SK-N-SH (cell line): ENCODE data around the gene SPINK1. TPM values are rescaled to one million over a fixed set of nuclear protein-coding genes. Genes with fewer than 3 reads are reported as not detected.

Experiments
- CTCF ChIA-PET: fragments of 300-600, 350-600 bp; formaldehyde crosslinking; extraction: SDS; loops from one replicate; lab custom pipeline; 2021; lab: Yijun Ruan, JAX
- POLR2A ChIA-PET: fragments of 350-600 bp; sonication (Branson Sonifier 250); formaldehyde crosslinking; extraction: SDS; loops from one replicate; lab custom pipeline; 2020; ENCODE audit warnings: antibody characterized with exemption, inconsistent platforms; lab: Yijun Ruan, JAX
- DNase-seq: peaks from one replicate; pipeline ENCODE4 v3.0.0; 2012
- H2AFZ ChIP-seq: fragments of 200-600 bp; sonication (generic); 2 replicates; pipeline ENCODE4 v1.8.1; 2016; ENCODE audit warnings: antibody characterized with exemption, mild to moderate bottlenecking, low read depth
- H3F3A ChIP-seq: fragments of 200-600 bp; sonication (generic); replicated peaks from 2 replicates; pipeline ENCODE3; 2016; ENCODE audit warnings: antibody characterized with exemption, mild to moderate bottlenecking; ENCODE audit not compliant: insufficient read depth
- H3K27ac ChIP-seq, 2 experiments: fragments of 200-500 bp in 1 of 2; fragments of 200-600 bp in 1 of 2; sonication (Bioruptor generic) in 1 of 2; sonication (generic), shearing (Covaris generic) in 1 of 2; 2 replicates each; pipeline versions ENCODE4 v1.5.1 to v1.6.1; 2014 to 2016; ENCODE audit warnings: low read depth in 2 of 2, inconsistent platforms in 1 of 2, low read length in 1 of 2, mild to moderate bottlenecking in 1 of 2, mixed read lengths in 1 of 2
- H3K27me3 ChIP-seq: fragments of 200-600 bp; sonication (generic), shearing (Covaris generic); 2 replicates; pipeline ENCODE4 v1.6.1; 2016; ENCODE audit warnings: mixed run types; ENCODE audit not compliant: insufficient read depth
- H3K36me3 ChIP-seq, 2 experiments: fragments of 200-500 bp in 1 of 2; fragments of 200-600 bp in 1 of 2; sonication (Bioruptor generic) in 1 of 2; sonication (generic) in 1 of 2; replicated peaks in 1 of 2; 2 replicates each; pipeline versions ENCODE3 to v1.5.1; 2014 to 2016; ENCODE audit warnings: low read length in 1 of 2, mild to moderate bottlenecking in 1 of 2; ENCODE audit not compliant: insufficient read depth in 2 of 2, control insufficient read depth in 1 of 2
- H3K4me1 ChIP-seq, 2 experiments: fragments of 200-500 bp in 1 of 2; fragments of 200-600 bp in 1 of 2; sonication (Bioruptor generic) in 1 of 2; sonication (generic), shearing (Covaris generic) in 1 of 2; 2 replicates each; pipeline versions ENCODE4 v1.5.1 to v1.6.1; 2014 to 2016; ENCODE audit warnings: low read depth in 1 of 2, low read length in 1 of 2, mixed run types in 1 of 2; ENCODE audit not compliant: insufficient read depth in 2 of 2, control insufficient read depth in 1 of 2
- H3K4me2 ChIP-seq: fragments of 200-600 bp; sonication (generic), shearing (Covaris generic); 2 replicates; pipeline ENCODE4 v1.6.1; 2017; ENCODE audit warnings: mixed run types
- H3K4me3 ChIP-seq, 2 experiments: fragments of 200-500 bp in 1 of 2; fragments of 200-600 bp in 1 of 2; sonication (Bioruptor generic) in 1 of 2; sonication (generic), shearing (Covaris generic) in 1 of 2; 2 replicates each; pipeline versions ENCODE4 v1.5.1 to v1.8.1; 2014 to 2016; ENCODE audit warnings: low read depth in 2 of 2, inconsistent platforms in 1 of 2, low read length in 1 of 2, mild to moderate bottlenecking in 1 of 2, mixed read lengths in 1 of 2, moderate library complexity in 1 of 2
- H3K79me2 ChIP-seq: fragments of 200-600 bp; sonication (generic); 2 replicates; pipeline ENCODE4 v1.8.1; 2017; ENCODE audit warnings: mild to moderate bottlenecking; ENCODE audit not compliant: insufficient read depth
- H3K9ac ChIP-seq: fragments of 200-600 bp; sonication (generic); 2 replicates; pipeline ENCODE4 v1.6.1; 2017; ENCODE audit warnings: mixed run types
- H3K9me2 ChIP-seq: fragments of 200-600 bp; sonication (generic); 2 replicates; pipeline ENCODE4 v1.6.1; 2017; ENCODE audit warnings: mixed run types
- H3K9me3 ChIP-seq: fragments of 200-600 bp; sonication (generic); 2 replicates; pipeline ENCODE4 v1.6.1; 2017; ENCODE audit warnings: mixed run types, mild to moderate bottlenecking, moderate library complexity
- H4K20me1 ChIP-seq: fragments of 200-600 bp; sonication (generic); 2 replicates; pipeline ENCODE4 v1.6.1; 2017; ENCODE audit warnings: mild to moderate bottlenecking, mixed run types; ENCODE audit not compliant: insufficient read depth
- CHD2 ChIP-seq: fragments of 150-350 bp; IDR thresholded peaks from 2 replicates; pipeline ENCODE4 v1.6.1; 2018; ENCODE audit warnings: low read length; ENCODE audit not compliant: partially characterized antibody
- EP300 ChIP-seq, 2 experiments: IDR thresholded peaks; 2 replicates each; pipeline versions ENCODE4 v1.4.0 to v1.6.1; 2012; ENCODE audit warnings: borderline replicate concordance in 1 of 2, low read depth in 1 of 2, low read length in 1 of 2
- FOSL2 ChIP-seq: IDR thresholded peaks from 2 replicates; pipeline ENCODE4 v1.4.0; 2012; ENCODE audit warnings: low read depth, mild to moderate bottlenecking, moderate library complexity, borderline replicate concordance
- FOXJ3 ChIP-seq: sonication (generic); formaldehyde crosslinking; IDR thresholded peaks from 2 replicates; pipeline ENCODE4 v1.5.1; 2020; ENCODE audit warnings: mild to moderate bottlenecking, missing genetic modification reagents
- GATA2 ChIP-seq: sonication (generic); formaldehyde crosslinking; IDR thresholded peaks from 2 replicates; pipeline ENCODE4 v1.5.0; 2020; ENCODE audit warnings: mild to moderate bottlenecking, missing genetic modification reagents
- MEF2A ChIP-seq: IDR thresholded peaks from 2 replicates; pipeline ENCODE4 v1.4.0; 2012; ENCODE audit warnings: low read depth, borderline replicate concordance
- RCOR1 ChIP-seq: fragments of 150-350 bp; IDR thresholded peaks from 2 replicates; pipeline ENCODE4 v1.6.1; 2017; ENCODE audit warnings: antibody characterized with exemption, low read length
- TEAD4 ChIP-seq: IDR thresholded peaks from 2 replicates; pipeline ENCODE4 v1.4.0; 2012; ENCODE audit warnings: mild to moderate bottlenecking, borderline replicate concordance; ENCODE audit not compliant: insufficient read depth
- WGBS: methylation state at CpG from one replicate; pipeline ENCODE4 v1.1.6; 2017; ENCODE audit warnings: low lambda C conversion rate; 5-methylcytosine and 5-hydroxymethylcytosine counted together
- polyA plus RNA-seq, 3 experiments: library from polyadenylated mRNA; depleted of rRNA; stranded (reverse); fragments of >200 nt; gene quantifications; 2 replicates each; pipeline ENCODE4 v1.2.3, GENCODE V29; 2012
- TF ChIP-seq, protein P1 (sequence below): IDR thresholded peaks from 2 replicates; pipeline ENCODE4 v1.4.0; 2012; ENCODE audit warnings: low read depth, borderline replicate concordance
- TF ChIP-seq, protein P2 (sequence below): IDR thresholded peaks from 2 replicates; pipeline ENCODE4 v1.4.0; 2012; ENCODE audit warnings: low read depth
- TF ChIP-seq, protein P3 (sequence below): fragments of 200-600 bp; sonication (generic); IDR thresholded peaks from 2 replicates; pipeline ENCODE4 v1.6.1; 2017; ENCODE audit warnings: antibody characterized with exemption, mild to moderate bottlenecking, moderate library complexity
- TF ChIP-seq, protein P4 (sequence below): fragments of 150-350 bp; IDR thresholded peaks from 2 replicates; pipeline ENCODE4 v1.6.1; 2017; ENCODE audit warnings: antibody characterized with exemption, low read length, low read depth, borderline replicate concordance

Gene SPINK1
- polyA plus RNA-seq, 1 of the 3 experiments (the other 2 are of a cell fraction) = not detected

DNA sequence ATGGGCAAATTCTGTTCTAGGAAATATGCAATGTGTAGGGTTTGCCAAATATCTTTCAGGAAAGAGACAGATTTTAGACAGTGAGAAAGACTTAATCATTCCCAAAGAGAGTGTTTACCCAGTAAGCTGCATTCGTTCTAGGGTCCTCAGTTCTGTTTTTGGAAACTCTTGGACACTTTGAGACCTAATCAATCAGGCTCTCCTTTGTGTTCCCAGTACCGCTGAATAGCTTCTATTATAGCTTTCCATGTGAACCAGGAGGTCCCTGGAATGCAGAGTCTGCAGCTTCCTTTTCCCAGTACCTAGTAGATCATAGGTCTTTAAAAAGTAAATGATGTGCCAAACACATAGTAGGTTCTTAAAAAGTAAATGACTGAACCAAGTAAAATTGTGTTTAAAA is 11.4 kb upstream of the SPINK1 start (continued):
- TF ChIP-seq, protein P1, sequence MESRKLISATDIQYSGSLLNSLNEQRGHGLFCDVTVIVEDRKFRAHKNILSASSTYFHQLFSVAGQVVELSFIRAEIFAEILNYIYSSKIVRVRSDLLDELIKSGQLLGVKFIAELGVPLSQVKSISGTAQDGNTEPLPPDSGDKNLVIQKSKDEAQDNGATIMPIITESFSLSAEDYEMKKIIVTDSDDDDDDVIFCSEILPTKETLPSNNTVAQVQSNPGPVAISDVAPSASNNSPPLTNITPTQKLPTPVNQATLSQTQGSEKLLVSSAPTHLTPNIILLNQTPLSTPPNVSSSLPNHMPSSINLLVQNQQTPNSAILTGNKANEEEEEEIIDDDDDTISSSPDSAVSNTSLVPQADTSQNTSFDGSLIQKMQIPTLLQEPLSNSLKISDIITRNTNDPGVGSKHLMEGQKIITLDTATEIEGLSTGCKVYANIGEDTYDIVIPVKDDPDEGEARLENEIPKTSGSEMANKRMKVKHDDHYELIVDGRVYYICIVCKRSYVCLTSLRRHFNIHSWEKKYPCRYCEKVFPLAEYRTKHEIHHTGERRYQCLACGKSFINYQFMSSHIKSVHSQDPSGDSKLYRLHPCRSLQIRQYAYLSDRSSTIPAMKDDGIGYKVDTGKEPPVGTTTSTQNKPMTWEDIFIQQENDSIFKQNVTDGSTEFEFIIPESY = no peak
- TF ChIP-seq MEF2A (no peak), FOXJ3 (CRISPR knock-in tag) (no peak), CHD2 (no peak), EP300 (IDR thresholded peaks at IDR 0.05; ENCODE audit: borderline replicate concordance in 1 of 2, low read depth in 1 of 2, low read length in 1 of 2) (no peak), RCOR1 (no peak), FOSL2 (no peak)
- TF ChIP-seq, protein P2, sequence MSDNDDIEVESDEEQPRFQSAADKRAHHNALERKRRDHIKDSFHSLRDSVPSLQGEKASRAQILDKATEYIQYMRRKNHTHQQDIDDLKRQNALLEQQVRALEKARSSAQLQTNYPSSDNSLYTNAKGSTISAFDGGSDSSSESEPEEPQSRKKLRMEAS = no peak
- TF ChIP-seq, protein P3, sequence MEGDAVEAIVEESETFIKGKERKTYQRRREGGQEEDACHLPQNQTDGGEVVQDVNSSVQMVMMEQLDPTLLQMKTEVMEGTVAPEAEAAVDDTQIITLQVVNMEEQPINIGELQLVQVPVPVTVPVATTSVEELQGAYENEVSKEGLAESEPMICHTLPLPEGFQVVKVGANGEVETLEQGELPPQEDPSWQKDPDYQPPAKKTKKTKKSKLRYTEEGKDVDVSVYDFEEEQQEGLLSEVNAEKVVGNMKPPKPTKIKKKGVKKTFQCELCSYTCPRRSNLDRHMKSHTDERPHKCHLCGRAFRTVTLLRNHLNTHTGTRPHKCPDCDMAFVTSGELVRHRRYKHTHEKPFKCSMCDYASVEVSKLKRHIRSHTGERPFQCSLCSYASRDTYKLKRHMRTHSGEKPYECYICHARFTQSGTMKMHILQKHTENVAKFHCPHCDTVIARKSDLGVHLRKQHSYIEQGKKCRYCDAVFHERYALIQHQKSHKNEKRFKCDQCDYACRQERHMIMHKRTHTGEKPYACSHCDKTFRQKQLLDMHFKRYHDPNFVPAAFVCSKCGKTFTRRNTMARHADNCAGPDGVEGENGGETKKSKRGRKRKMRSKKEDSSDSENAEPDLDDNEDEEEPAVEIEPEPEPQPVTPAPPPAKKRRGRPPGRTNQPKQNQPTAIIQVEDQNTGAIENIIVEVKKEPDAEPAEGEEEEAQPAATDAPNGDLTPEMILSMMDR = no peak
- TF ChIP-seq, protein P4, sequence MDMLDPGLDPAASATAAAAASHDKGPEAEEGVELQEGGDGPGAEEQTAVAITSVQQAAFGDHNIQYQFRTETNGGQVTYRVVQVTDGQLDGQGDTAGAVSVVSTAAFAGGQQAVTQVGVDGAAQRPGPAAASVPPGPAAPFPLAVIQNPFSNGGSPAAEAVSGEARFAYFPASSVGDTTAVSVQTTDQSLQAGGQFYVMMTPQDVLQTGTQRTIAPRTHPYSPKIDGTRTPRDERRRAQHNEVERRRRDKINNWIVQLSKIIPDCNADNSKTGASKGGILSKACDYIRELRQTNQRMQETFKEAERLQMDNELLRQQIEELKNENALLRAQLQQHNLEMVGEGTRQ = no peak

DNA sequence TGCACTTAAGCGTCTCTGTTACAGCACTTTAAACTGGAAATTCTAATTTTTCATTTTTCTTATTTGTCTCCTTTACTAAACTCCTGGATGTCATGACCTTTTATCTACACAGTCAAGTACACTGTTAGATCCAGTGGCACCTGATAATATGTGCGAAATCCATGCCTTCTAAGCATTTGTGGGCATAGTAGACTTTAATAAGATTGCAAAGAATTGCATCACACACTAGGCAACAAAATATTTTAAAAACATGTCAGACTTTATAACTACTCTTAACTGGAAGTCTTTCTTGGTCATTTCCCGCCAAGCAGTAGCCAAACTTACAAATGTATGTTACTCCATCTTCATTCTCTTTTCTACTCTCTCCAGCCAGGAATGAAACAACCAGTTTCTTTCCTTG is 5.0 kb upstream of the SPINK1 start:
- H3K9me3 ChIP-seq = no peaks in the 10 kb centered on the region
- H3K4me1 ChIP-seq = no peaks in the 10 kb centered on the region; a peak in 1 of 4 replicates
- ChIA-PET CTCF (interaction anchor here (4.0 kb wide), 1 partner anchor 14 kb away, joined by 17 read pairs; no protein-coding TSS in a partner anchor), POLR2A (no interaction called here)
- no peaks in the 10 kb centered on the region for H3K9me2 ChIP-seq
- H4K20me1 ChIP-seq = no peaks in the 10 kb centered on the region
- no peak overlapping the region for H3K27ac ChIP-seq
- 44% methylated on average over 3 of the region's 3 CpGs for WGBS
- no peaks in the 10 kb centered on the region for H3K27me3 ChIP-seq
- no peak for DNase-seq
- H3K4me3 ChIP-seq = no peak overlapping the region
- H2AFZ ChIP-seq = no peak overlapping the region
- H3F3A ChIP-seq = no peaks in the 10 kb centered on the region
- no peaks in the 10 kb centered on the region for H3K79me2 ChIP-seq
- H3K9ac ChIP-seq = no peak overlapping the region
- H3K36me3 ChIP-seq = no peaks in the 10 kb centered on the region
- TF ChIP-seq GATA2 (CRISPR knock-in tag) (no peak), TEAD4 (no peak)
- no peak overlapping the region for H3K4me2 ChIP-seq
